Measurements from ENCODE around the gene AP2A1.

Gene AP2A1

GRCh38 chr19:49727217-49728030 lies 39.4 kb upstream of the AP2A1 start:
- no peaks in the 10 kb centered on the region for H3K79me1 ChIP-seq (replicated peaks; ENCODE audit: low read length, poor library complexity, severe bottlenecking)
- H4K8ac ChIP-seq (ENCODE audit: low read length): no peak overlapping the region
- no peaks in the 10 kb centered on the region for H3K27me3 ChIP-seq (ENCODE audit: control insufficient read depth in 1 of 2, insufficient read depth in 1 of 2, low read length in 2 of 2)
- no peak overlapping the region for H2AK5ac ChIP-seq (ENCODE audit: low read length, severe bottlenecking)
- peaks cover 0 to 11% of the 10 kb centered on the region in 2 experiments for H3K36me3 ChIP-seq (ENCODE audit: control insufficient read depth in 1 of 2, insufficient read depth in 2 of 2, low read depth in 1 of 2, low read length in 2 of 2)
- no peak overlapping the region for H3K27ac ChIP-seq (ENCODE audit: low read length, poor library complexity, severe bottlenecking)
- 85% methylated on average over 23 of the region's 23 CpGs for WGBS
- peak overlapping the region; percentile 65 for H3K9ac ChIP-seq (ENCODE audit: low read length)
- H3K4me3 ChIP-seq (ENCODE audit: insufficient read depth in 1 of 2, low read depth in 1 of 2, low read length in 2 of 2): peak overlapping the region in 1 of 2 experiments; percentile 38
- H4K91ac ChIP-seq (ENCODE audit: low read length): no peak overlapping the region
- no peak overlapping the region for H3K4ac ChIP-seq (ENCODE audit: low read depth in 1 of 2, low read length in 2 of 2)
- H3K23ac ChIP-seq (ENCODE audit: low read length in 2 of 2): no peak overlapping the region
- no peak overlapping the region for H2AFZ ChIP-seq (ENCODE audit: low read depth, low read length)
- H2BK120ac ChIP-seq (ENCODE audit: low read depth, low read length): no peak overlapping the region
- H2BK15ac ChIP-seq (ENCODE audit: low read depth, poor library complexity, severe bottlenecking): no peak overlapping the region
- H3K14ac ChIP-seq (ENCODE audit: low read length in 2 of 2): no peak overlapping the region
- peaks cover 3% of the 10 kb centered on the region for H3K4me1 ChIP-seq (ENCODE audit: control insufficient read depth, insufficient read depth, low read depth, low read length)
- no peak overlapping the region for H2BK5ac ChIP-seq (ENCODE audit: low read depth, low read length, poor library complexity, severe bottlenecking)
- H3K9me3 ChIP-seq (ENCODE audit: control insufficient read depth, low read length): no peaks in the 10 kb centered on the region
- DNase-seq: no peak
- H2BK12ac ChIP-seq (ENCODE audit: low read length in 2 of 2): no peak overlapping the region
- no peak overlapping the region for H3K18ac ChIP-seq (ENCODE audit: low read depth in 1 of 2, low read length in 2 of 2)
- no peak overlapping the region for H3K4me2 ChIP-seq (ENCODE audit: low read length, poor library complexity, severe bottlenecking)

- no peak for DNase-seq
- Histone ChIP-seq H2BK15ac (ENCODE audit: low read depth, poor library complexity, severe bottlenecking) (no peak overlapping the region), H3K27me3 (ENCODE audit: control insufficient read depth in 1 of 2, insufficient read depth in 1 of 2, low read length in 2 of 2) (no peaks in the 10 kb centered on the region), H3K36me3 (ENCODE audit: control insufficient read depth in 1 of 2, insufficient read depth in 2 of 2, low read depth in 1 of 2, low read length in 2 of 2) (peaks cover 0 to 8% of the 10 kb centered on the region in 2 experiments), H3K4me1 (ENCODE audit: control insufficient read depth, insufficient read depth, low read depth, low read length) (no peaks in the 10 kb centered on the region), H3K23ac (ENCODE audit: low read length in 2 of 2) (no peak overlapping the region), H3K4me2 (ENCODE audit: low read length, poor library complexity, severe bottlenecking) (no peak overlapping the region), H4K91ac (ENCODE audit: low read length) (no peak overlapping the region), H4K8ac (ENCODE audit: low read length) (no peak overlapping the region), H3K18ac (ENCODE audit: low read depth in 1 of 2, low read length in 2 of 2) (no peak overlapping the region), H2AFZ (ENCODE audit: low read depth, low read length) (peak overlapping the region; percentile 42), H2BK120ac (ENCODE audit: low read depth, low read length) (no peak overlapping the region), H3K9me3 (ENCODE audit: control insufficient read depth, low read length) (no peaks in the 10 kb centered on the region), H3K14ac (ENCODE audit: low read length in 2 of 2) (no peak overlapping the region), H2BK5ac (ENCODE audit: low read depth, low read length, poor library complexity, severe bottlenecking) (no peak overlapping the region), H2BK12ac (ENCODE audit: low read length in 2 of 2) (no peak overlapping the region), H3K27ac (ENCODE audit: low read length, poor library complexity, severe bottlenecking) (no peak overlapping the region), H3K4me3 (ENCODE audit: insufficient read depth in 1 of 2, low read depth in 1 of 2, low read length in 2 of 2) (no peak overlapping the region), H3K9ac (ENCODE audit: low read length) (no peak overlapping the region), H3K79me1 (replicated peaks; ENCODE audit: low read length, poor library complexity, severe bottlenecking) (no peaks in the 10 kb centered on the region), H3K4ac (ENCODE audit: low read depth in 1 of 2, low read length in 2 of 2) (no peak overlapping the region), H2AK5ac (ENCODE audit: low read length, severe bottlenecking) (no peak overlapping the region)
- WGBS: 97% methylated on average over 4 of the region's 5 CpGs
Observed at GRCh38 chr19:49730166-49730565, 36.6 kb upstream of the AP2A1 start.

- Histone ChIP-seq H3K4me1 (ENCODE audit: control insufficient read depth, insufficient read depth, low read depth, low read length) (peaks cover 3% of the 10 kb centered on the region), H2BK5ac (ENCODE audit: low read depth, low read length, poor library complexity, severe bottlenecking) (no peak overlapping the region), H3K27ac (ENCODE audit: low read length, poor library complexity, severe bottlenecking) (no peak overlapping the region), H3K9me3 (ENCODE audit: control insufficient read depth, low read length) (no peaks in the 10 kb centered on the region), H3K4me2 (ENCODE audit: low read length, poor library complexity, severe bottlenecking) (no peak overlapping the region), H4K8ac (ENCODE audit: low read length) (no peak overlapping the region), H2BK15ac (ENCODE audit: low read depth, poor library complexity, severe bottlenecking) (no peak overlapping the region), H3K79me1 (replicated peaks; ENCODE audit: low read length, poor library complexity, severe bottlenecking) (no peaks in the 10 kb centered on the region), H3K23ac (ENCODE audit: low read length in 2 of 2) (no peak overlapping the region), H3K9ac (ENCODE audit: low read length) (no peak overlapping the region), H3K18ac (ENCODE audit: low read depth in 1 of 2, low read length in 2 of 2) (no peak overlapping the region), H3K27me3 (ENCODE audit: control insufficient read depth in 1 of 2, insufficient read depth in 1 of 2, low read length in 2 of 2) (no peaks in the 10 kb centered on the region), H4K91ac (ENCODE audit: low read length) (no peak overlapping the region), H3K36me3 (ENCODE audit: control insufficient read depth in 1 of 2, insufficient read depth in 2 of 2, low read depth in 1 of 2, low read length in 2 of 2) (no peaks in the 10 kb centered on the region), H3K4ac (ENCODE audit: low read depth in 1 of 2, low read length in 2 of 2) (no peak overlapping the region), H2AFZ (ENCODE audit: low read depth, low read length) (no peak overlapping the region), H2AK5ac (ENCODE audit: low read length, severe bottlenecking) (no peak overlapping the region), H2BK12ac (ENCODE audit: low read length in 2 of 2) (no peak overlapping the region), H2BK120ac (ENCODE audit: low read depth, low read length) (no peak overlapping the region), H3K4me3 (ENCODE audit: insufficient read depth in 1 of 2, low read depth in 1 of 2, low read length in 2 of 2) (no peak overlapping the region), H3K14ac (ENCODE audit: low read length in 2 of 2) (no peak overlapping the region)
- 93% methylated on average over 4 of the region's 4 CpGs for WGBS
- DNase-seq: no peak
Observed at GRCh38 chr19:49738268-49738667, 28.5 kb upstream of the AP2A1 start.

- no peak overlapping the region for H3K27ac ChIP-seq (ENCODE audit: low read length, poor library complexity, severe bottlenecking)
- H4K8ac ChIP-seq (ENCODE audit: low read length): no peak overlapping the region
- no peak overlapping the region for H3K9ac ChIP-seq (ENCODE audit: low read length)
- H2BK120ac ChIP-seq (ENCODE audit: low read depth, low read length): no peak overlapping the region
- no peaks in the 10 kb centered on the region for H3K9me3 ChIP-seq (ENCODE audit: control insufficient read depth, low read length)
- no peak overlapping the region for H2BK12ac ChIP-seq (ENCODE audit: low read length in 2 of 2)
- H3K4me1 ChIP-seq (ENCODE audit: control insufficient read depth, insufficient read depth, low read depth, low read length): peaks cover 3% of the 10 kb centered on the region
- no peak overlapping the region for H3K4me3 ChIP-seq (ENCODE audit: insufficient read depth in 1 of 2, low read depth in 1 of 2, low read length in 2 of 2)
- H2AFZ ChIP-seq (ENCODE audit: low read depth, low read length): no peak overlapping the region
- H3K14ac ChIP-seq (ENCODE audit: low read length in 2 of 2): no peak overlapping the region
- H3K18ac ChIP-seq (ENCODE audit: low read depth in 1 of 2, low read length in 2 of 2): no peak overlapping the region
- no peak overlapping the region for H2BK15ac ChIP-seq (ENCODE audit: low read depth, poor library complexity, severe bottlenecking)
- H3K23ac ChIP-seq (ENCODE audit: low read length in 2 of 2): no peak overlapping the region
- 100% methylated on average over 1 of the region's 1 CpG for WGBS
- no peak for DNase-seq
- H2BK5ac ChIP-seq (ENCODE audit: low read depth, low read length, poor library complexity, severe bottlenecking): no peak overlapping the region
- no peaks in the 10 kb centered on the region for H3K36me3 ChIP-seq (ENCODE audit: control insufficient read depth in 1 of 2, insufficient read depth in 2 of 2, low read depth in 1 of 2, low read length in 2 of 2)
- no peaks in the 10 kb centered on the region for H3K27me3 ChIP-seq (ENCODE audit: control insufficient read depth in 1 of 2, insufficient read depth in 1 of 2, low read length in 2 of 2)
- H3K79me1 ChIP-seq (replicated peaks; ENCODE audit: low read length, poor library complexity, severe bottlenecking): no peaks in the 10 kb centered on the region
- H3K4ac ChIP-seq (ENCODE audit: low read depth in 1 of 2, low read length in 2 of 2): no peak overlapping the region
- H3K4me2 ChIP-seq (ENCODE audit: low read length, poor library complexity, severe bottlenecking): no peak overlapping the region
- H2AK5ac ChIP-seq (ENCODE audit: low read length, severe bottlenecking): no peak overlapping the region
- no peak overlapping the region for H4K91ac ChIP-seq (ENCODE audit: low read length)
Observed at GRCh38 chr19:49739098-49739497, 27.7 kb upstream of the AP2A1 start.

Data from mesenchymal stem cell (in vitro differentiated cells and primary cell).